WERI-Rb-1 (cell line): ENCODE measurements around the gene KDM4C.

Experiments used
- DNase-seq: peaks from one replicate; pipeline ENCODE4 v3.0.0-alpha.2; 2020
- H3K27ac ChIP-seq: fragments of 250-450 bp; sonication (Bioruptor Pico); 2 replicates; pipeline ENCODE4 v1.5.1; 2020; ENCODE audit warnings: mild to moderate bottlenecking, moderate library complexity
- H3K27me3 ChIP-seq: fragments of 250-450 bp; sonication (Bioruptor Pico); 2 replicates; pipeline ENCODE4 v1.5.1; 2021; ENCODE audit warnings: mild to moderate bottlenecking, low read depth, moderate library complexity; ENCODE audit not compliant: insufficient read depth, severe bottlenecking
- H3K36me3 ChIP-seq: fragments of 250-450 bp; sonication (Bioruptor Pico); 2 replicates; pipeline ENCODE4 v1.5.1; 2020; ENCODE audit warnings: mild to moderate bottlenecking, moderate library complexity
- H3K4me3 ChIP-seq: 2 replicates; pipeline ENCODE4 v1.5.1; 2011; ENCODE audit warnings: low read depth, mild to moderate bottlenecking, control low read depth, low read length
- H3K9me3 ChIP-seq: fragments of 250-450 bp; sonication (Bioruptor Pico); 2 replicates; pipeline ENCODE4 v1.5.1; 2021; ENCODE audit warnings: mild to moderate bottlenecking, moderate library complexity; ENCODE audit not compliant: severe bottlenecking
- TF ChIP-seq, protein P1 (sequence below): IDR thresholded peaks from 2 replicates; pipeline ENCODE4 v1.5.1; 2011; ENCODE audit warnings: low read depth, mild to moderate bottlenecking, control low read depth, inconsistent platforms, low read length

The KDM4C gene

DNA sequence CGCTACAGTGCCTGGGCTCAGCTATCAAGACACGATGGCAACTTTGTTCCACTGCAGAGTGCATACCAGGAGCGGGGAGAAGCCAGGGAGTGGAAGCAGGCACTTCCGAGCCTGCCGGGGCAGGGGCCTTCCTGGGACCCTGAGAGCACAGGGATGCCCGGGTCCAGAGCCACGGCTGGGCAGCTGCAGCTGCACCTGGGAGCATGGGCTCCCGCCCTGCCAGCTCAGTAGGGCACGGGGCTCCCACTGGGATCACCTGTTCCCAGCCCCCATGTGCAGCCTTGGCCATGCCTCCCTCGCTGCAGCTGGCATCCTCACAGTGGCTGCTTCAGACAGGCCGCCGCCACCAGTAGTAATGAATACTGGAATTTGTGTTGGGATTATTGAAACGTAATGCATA is 391.5 kb downstream of the KDM4C start:
- no peak overlapping the region for H3K27ac ChIP-seq
- H3K9me3 ChIP-seq, result no peaks in the 10 kb centered on the region
- DNase-seq, result no peak
- no peaks in the 10 kb centered on the region for H3K27me3 ChIP-seq
- no peaks in the 10 kb centered on the region for H3K36me3 ChIP-seq
- H3K4me3 ChIP-seq, result no peak overlapping the region
- TF ChIP-seq, protein P1, sequence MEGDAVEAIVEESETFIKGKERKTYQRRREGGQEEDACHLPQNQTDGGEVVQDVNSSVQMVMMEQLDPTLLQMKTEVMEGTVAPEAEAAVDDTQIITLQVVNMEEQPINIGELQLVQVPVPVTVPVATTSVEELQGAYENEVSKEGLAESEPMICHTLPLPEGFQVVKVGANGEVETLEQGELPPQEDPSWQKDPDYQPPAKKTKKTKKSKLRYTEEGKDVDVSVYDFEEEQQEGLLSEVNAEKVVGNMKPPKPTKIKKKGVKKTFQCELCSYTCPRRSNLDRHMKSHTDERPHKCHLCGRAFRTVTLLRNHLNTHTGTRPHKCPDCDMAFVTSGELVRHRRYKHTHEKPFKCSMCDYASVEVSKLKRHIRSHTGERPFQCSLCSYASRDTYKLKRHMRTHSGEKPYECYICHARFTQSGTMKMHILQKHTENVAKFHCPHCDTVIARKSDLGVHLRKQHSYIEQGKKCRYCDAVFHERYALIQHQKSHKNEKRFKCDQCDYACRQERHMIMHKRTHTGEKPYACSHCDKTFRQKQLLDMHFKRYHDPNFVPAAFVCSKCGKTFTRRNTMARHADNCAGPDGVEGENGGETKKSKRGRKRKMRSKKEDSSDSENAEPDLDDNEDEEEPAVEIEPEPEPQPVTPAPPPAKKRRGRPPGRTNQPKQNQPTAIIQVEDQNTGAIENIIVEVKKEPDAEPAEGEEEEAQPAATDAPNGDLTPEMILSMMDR, result no peak

DNA sequence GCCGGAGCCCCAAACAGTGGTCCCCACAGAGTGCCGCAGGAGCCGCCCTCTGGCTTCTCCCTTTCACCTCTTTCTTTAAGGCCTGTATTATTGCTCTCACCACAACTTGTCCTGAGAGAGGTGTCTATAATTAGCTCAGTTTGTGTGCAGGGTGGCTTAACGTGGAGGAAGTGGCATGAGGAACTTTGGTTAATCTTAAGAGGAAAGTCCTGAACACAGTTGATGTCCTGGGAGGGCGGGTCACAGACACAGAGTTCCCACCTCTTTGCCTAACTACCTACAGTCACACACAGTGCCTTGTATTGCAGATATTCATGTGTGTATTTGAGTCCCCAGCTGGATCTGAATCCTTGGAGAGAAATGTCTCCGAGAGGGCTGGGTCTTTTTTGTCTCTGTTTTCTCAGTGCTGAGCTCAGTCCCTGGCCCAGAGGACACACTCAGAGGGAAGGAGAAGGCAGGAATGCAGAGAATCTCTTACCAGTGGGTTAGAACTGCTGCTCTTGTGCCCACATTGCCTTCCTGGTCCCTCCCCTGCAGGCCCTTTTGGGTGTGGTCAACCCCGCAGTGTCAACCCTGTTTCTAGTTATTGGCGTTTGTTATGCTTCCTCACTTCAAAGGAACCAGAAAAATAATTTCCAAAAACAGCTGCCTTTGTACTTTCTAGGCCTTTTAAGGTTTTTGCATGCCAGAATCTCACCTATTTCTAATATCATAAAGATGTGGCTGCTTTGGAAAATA is 392.5 kb downstream of the KDM4C start:
- no peak for DNase-seq
- Histone ChIP-seq H3K4me3 (no peak overlapping the region), H3K27me3 (no peaks in the 10 kb centered on the region), H3K36me3 (no peaks in the 10 kb centered on the region), H3K27ac (no peak overlapping the region), H3K9me3 (no peaks in the 10 kb centered on the region)
- TF ChIP-seq, protein P1, result no peak

DNA sequence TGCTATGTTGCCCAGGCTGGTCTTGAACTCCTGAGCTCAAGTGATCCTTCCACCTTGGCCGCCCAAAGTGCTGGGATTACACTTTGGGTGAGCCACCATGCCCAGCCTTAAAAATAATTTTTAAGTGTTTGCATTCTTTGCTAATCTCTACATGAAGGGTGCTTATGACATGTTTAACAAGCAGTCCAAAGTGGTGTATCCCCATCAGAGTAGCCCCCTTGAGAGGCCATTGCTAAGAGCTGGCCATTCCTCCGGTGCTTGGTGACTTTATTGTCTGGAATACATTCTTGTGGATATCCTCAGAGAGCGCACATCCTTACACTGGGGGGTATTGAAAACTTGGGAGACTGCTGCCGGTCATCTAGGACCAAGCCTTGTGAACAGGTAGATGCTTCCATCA is 395.4 kb downstream of the KDM4C start:
- TF ChIP-seq, protein P1, result no peak
- no peak for DNase-seq
- H3K27me3 ChIP-seq, result no peaks in the 10 kb centered on the region

DNA sequence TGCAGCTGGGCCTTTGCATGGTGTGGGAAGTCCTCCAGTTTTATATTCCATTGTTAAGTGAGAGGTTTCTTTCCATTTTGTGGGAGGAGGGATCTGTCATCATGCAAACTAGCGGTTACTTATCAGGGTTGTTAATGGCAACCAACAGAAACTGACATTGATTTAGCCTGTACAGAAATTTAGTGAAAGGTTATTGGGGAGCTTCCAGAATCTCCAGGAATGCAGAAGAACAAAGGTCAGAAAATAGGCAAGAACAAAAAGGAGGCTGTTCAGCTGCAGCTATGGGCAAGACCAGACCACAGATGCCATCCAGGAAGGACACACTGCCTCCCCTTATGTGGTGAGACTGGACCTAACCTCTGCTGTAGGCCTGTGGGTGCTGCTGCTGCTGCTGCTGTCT is 395.8 kb downstream of the KDM4C start:
- DNase-seq, result no peak
- H3K4me3 ChIP-seq, result no peak overlapping the region
- no peaks in the 10 kb centered on the region for H3K9me3 ChIP-seq
- peak overlapping the region; percentile 18 for H3K27ac ChIP-seq
- no peaks in the 10 kb centered on the region for H3K36me3 ChIP-seq
- H3K27me3 ChIP-seq, result no peaks in the 10 kb centered on the region
- TF ChIP-seq, protein P1, result no peak

More for the DNA sequence above, 395.4 kb downstream of the KDM4C start:
- H3K27ac ChIP-seq, result no peak overlapping the region
- H3K4me3 ChIP-seq, result no peak overlapping the region
- no peaks in the 10 kb centered on the region for H3K36me3 ChIP-seq
- no peaks in the 10 kb centered on the region for H3K9me3 ChIP-seq

DNA sequence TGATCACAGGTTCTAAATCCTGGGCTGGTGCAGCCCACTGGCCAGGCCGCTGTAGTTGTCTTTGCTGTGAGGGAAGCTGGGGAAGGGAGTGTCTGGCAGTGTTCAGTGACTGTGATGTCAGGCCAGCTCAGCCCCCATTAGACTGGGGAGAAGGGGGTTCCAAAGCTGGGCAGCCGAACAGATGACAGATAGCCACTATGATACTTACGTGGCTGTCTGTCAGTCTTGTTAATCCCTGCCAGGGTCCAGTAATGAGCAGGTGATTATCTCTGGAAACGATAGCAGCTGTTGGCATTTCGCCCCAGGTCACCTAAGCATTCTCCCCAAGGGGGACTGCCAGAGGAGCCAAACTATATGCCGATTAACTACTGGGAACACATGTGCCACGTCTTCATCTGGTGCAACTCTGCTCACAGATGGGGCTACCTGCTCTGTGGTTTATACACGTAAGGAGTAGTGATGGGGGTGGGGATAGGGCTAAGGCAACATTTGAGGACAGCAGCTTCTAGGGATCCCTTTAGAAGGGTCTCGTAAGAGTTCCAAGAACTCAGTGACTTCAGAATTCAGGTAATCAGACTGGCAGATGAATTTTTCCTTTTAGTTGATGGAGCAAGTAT is 396.3 kb downstream of the KDM4C start:
- TF ChIP-seq, protein P1, result no peak
- DNase-seq, result peak; percentile 75
- Histone ChIP-seq H3K27me3 (no peaks in the 10 kb centered on the region), H3K4me3 (no peak overlapping the region), H3K27ac (peak overlapping the region; percentile 18), H3K36me3 (no peaks in the 10 kb centered on the region), H3K9me3 (no peaks in the 10 kb centered on the region)
